Measurements from ENCODE around the gene CLCA2.

CLCA2 gene

GRCh38 chr1:86429835-86430234 is 5.9 kb downstream of the CLCA2 start:
- DNase-seq = peak; percentile 84

- no peak for DNase-seq
Measured at GRCh38 chr1:86430376-86430775, 6.4 kb downstream of the CLCA2 start.

- DNase-seq = no peak
Measured at GRCh38 chr1:86434059-86434458, 10.1 kb downstream of the CLCA2 start.

GRCh38 chr1:86435327-86435726 is 11.4 kb downstream of the CLCA2 start:
- peak; percentile 55 for DNase-seq

GRCh38 chr1:86436041-86436440 is 12.1 kb downstream of the CLCA2 start:
- DNase-seq = no peak

GRCh38 chr1:86441581-86441980 is 17.6 kb downstream of the CLCA2 start:
- DNase-seq = peak; percentile 63

- DNase-seq = no peak
Measured at GRCh38 chr1:86441997-86442396, 18.0 kb downstream of the CLCA2 start.

GRCh38 chr1:86445919-86446318 is 21.9 kb downstream of the CLCA2 start:
- DNase-seq = no peak

GRCh38 chr1:86447198-86447790 is 23.3 kb downstream of the CLCA2 start:
- DNase-seq = no peak

- DNase-seq = peak; percentile 72
Measured at GRCh38 chr1:86448670-86449069, 24.7 kb downstream of the CLCA2 start.

- no peak for DNase-seq
Measured at GRCh38 chr1:86449103-86449502, 25.1 kb downstream of the CLCA2 start.

- DNase-seq = no peak
Measured at GRCh38 chr1:86450847-86451246, 26.9 kb downstream of the CLCA2 start.

- DNase-seq = no peak
Measured at GRCh38 chr1:86453664-86454063, 29.7 kb downstream of the CLCA2 start.

GRCh38 chr1:86455073-86455472 is 31.1 kb downstream of the CLCA2 start:
- DNase-seq = peak; percentile 61

- DNase-seq = peak; percentile 63
Measured at GRCh38 chr1:86460998-86461397, 37.0 kb downstream of the CLCA2 start.

GRCh38 chr1:86461482-86461881 is 37.5 kb downstream of the CLCA2 start:
- DNase-seq = peak; percentile 90

GRCh38 chr1:86464819-86465218 is 40.8 kb downstream of the CLCA2 start:
- no peak for DNase-seq

GRCh38 chr1:86466109-86466844 is 42.3 kb downstream of the CLCA2 start:
- DNase-seq = no peak

GRCh38 chr1:86466986-86467385 is 43.0 kb downstream of the CLCA2 start:
- DNase-seq = no peak

- DNase-seq = no peak
Measured at GRCh38 chr1:86468501-86468977, 44.6 kb downstream of the CLCA2 start, which contains the start of gene CLCA1. Gene CLCA1, plus strand, starts transcription at chr1:86468927. Its CDS starts 45 bp downstream, at chr1:86468972.

- DNase-seq = no peak
Measured at GRCh38 chr1:86470859-86471258, 46.9 kb downstream of the CLCA2 start.

GRCh38 chr1:86471291-86471690 is 47.3 kb downstream of the CLCA2 start:
- DNase-seq = no peak

GRCh38 chr1:86472152-86472551 is 48.2 kb downstream of the CLCA2 start:
- DNase-seq = no peak

- DNase-seq = no peak
Measured at GRCh38 chr1:86472767-86473166, 48.8 kb downstream of the CLCA2 start.

GRCh38 chr1:86477256-86477655 is 53.3 kb downstream of the CLCA2 start:
- DNase-seq = no peak

Data from hematopoietic multipotent progenitor cell treated with erythropoietin and hydrocortisone succinate and interleukin-3 and kit ligand, for 4 days (in vitro differentiated cells).